HG03565 (cell line): ENCODE data around the gene MMRN2.

Experiments used
- ATAC-seq: cut with Tn5 transposase; IDR thresholded peaks from one replicate; pipeline ENCODE4 v1.9.1; 2021; ENCODE audit warnings: mild to moderate bottlenecking, moderate library complexity; ENCODE audit not compliant: unreplicated experiment

MMRN2 gene

DNA sequence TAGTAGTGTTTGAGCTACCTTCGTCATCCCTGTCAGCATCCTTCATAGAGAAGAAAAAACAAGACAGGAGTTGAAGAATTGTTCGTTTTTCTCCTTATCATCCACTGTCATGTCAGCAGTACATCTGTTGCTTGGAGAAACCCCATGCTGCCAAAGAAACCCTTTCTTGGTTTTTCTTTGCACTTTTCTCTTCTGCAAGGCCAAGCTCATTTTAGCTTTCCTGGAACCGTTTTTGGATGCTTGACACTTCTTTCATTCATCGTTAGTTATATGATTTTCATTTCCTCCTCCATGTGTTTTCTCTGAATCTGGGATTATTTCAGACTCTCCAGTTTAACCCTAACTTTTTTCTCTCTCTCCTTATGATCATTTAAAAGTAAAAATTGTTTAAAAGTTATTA lies 58.9 kb downstream of the MMRN2 start:
- ATAC-seq = no peak

DNA sequence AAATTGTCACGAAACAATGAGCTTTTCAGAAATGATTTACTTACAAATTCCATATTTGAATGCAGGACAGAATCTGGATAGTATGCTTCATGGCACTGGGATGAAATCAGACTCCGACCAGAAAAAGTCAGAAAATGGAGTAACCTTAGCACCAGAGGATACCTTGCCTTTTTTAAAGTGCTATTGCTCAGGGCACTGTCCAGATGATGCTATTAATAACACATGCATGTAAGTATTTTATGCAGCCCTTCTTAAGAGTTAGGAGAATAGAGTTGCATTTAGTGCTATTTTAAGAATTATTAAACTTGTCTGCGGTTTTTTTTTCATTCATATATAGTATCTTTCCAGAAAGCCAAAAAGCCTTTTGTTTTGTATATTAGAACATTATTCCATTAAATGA lies 67.4 kb downstream of the MMRN2 start:
- ATAC-seq = no peak

DNA sequence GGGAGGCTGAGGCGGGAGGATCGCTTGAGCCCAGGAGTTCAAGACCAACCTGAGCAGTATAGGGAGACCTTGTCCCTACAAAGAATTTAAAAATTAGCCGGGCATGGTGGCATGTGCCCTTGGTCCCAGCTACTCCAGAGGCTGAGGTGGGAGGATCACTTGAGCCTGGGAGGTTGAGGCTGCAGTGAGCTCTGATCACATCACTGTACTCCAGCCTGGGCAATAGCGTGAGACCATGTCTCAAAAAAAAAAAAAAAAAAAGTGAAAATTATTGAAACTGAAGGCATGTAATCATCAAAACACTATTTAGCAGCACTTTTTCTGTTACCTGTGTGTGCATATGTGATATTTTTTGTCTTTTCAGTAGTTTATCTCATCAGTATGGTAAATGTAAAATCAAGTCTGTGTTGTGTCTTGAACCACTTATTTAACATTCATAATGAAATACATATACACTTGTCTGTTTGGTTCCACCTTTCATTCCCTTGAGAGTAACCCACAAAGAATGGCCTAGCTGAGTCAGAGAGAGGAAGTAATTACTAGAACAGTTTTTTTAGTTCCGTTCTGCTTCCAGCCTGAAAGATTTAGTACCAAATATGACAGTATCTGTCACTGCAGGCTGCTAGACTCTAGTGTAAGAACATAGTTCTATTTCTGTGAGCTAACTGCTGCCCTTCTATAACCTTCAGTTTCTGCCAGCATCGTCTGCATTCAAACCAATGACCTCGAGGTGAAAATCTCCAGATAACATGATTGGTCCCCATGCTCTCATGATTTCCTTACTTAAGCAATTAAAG lies 68.6 kb downstream of the MMRN2 start:
- peak; percentile 96 for ATAC-seq
